GM23248 (cell line): ENCODE results near the gene EPN3.

Experiments used
- EZH2 ChIP-seq: fragments of 200-600 bp; sonication (generic); IDR thresholded peaks from 2 replicates; pipeline ENCODE4 v1.6.1; 2018; ENCODE audit warnings: antibody characterized with exemption, mild to moderate bottlenecking; ENCODE audit not compliant: insufficient read depth, poor library complexity, severe bottlenecking
- EZH2phosphoT487 ChIP-seq: fragments of 200-600 bp; sonication (generic); IDR thresholded peaks from 2 replicates; pipeline ENCODE4 v1.6.1; 2018; ENCODE audit warnings: antibody characterized with exemption, moderate library complexity, mild to moderate bottlenecking, low read depth; ENCODE audit not compliant: insufficient read depth

DNA sequence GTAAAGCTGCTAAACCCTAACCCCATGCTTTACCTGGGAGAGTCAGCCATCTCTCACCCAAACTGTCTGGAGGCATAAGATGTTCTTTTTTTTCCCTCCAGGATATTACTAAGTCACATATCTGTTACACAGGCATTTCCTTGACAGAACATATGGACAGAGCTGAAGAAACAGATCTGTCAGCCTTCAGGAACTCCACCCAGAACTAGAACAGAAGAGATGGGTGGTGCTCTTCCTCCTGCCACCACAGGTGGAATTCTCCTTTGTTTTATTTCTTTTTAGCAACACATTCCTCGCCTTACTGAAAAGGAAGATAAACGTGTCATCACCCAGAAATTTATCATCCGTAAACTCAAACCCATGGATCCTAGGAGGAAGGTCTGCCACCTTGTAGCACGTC is 15.5 kb upstream of the EPN3 start:
- no peak for TF ChIP-seq EZH2
- no peak for TF ChIP-seq EZH2phosphoT487
